HepG2 (cell line): ENCODE data around the gene GRM7.

Experiments
- ELF3 ChIP-seq: IDR thresholded peaks from 2 replicates; pipeline ENCODE4 v1.6.1; 2016; ENCODE audit warnings: missing genetic modification reagents, missing compliant biosample characterization
- HMG20A ChIP-seq: IDR thresholded peaks from 2 replicates; pipeline ENCODE4 v1.6.1; 2016; ENCODE audit warnings: borderline replicate concordance
- KLF15 ChIP-seq: sonication (generic); formaldehyde crosslinking; IDR thresholded peaks from 2 replicates; pipeline ENCODE4 v1.8.1; 2023; ENCODE audit warnings: borderline replicate concordance, mild to moderate bottlenecking, inconsistent platforms, missing genetic modification reagents, mixed read lengths
- POLR2A ChIP-seq, 2 experiments: IDR thresholded peaks; 2 replicates each; pipeline ENCODE4 v1.6.1; 2011; ENCODE audit warnings: low read depth in 2 of 2, low read length in 2 of 2, mild to moderate bottlenecking in 1 of 2, moderate library complexity in 1 of 2; ENCODE audit not compliant: insufficient read depth in 1 of 2
- POLR2AphosphoS5 ChIP-seq: IDR thresholded peaks from 2 replicates; pipeline ENCODE4 v1.6.1; 2012; ENCODE audit warnings: low read depth, low read length
- RFX5 ChIP-seq: IDR thresholded peaks from 2 replicates; pipeline ENCODE4 v1.6.1; 2011; ENCODE audit warnings: low read depth, low read length, improper control_type of control experiment
- SMARCC2 ChIP-seq: fragments of 450-650 bp; IDR thresholded peaks from 2 replicates; pipeline ENCODE4 v1.6.1; 2017; ENCODE audit warnings: antibody characterized with exemption, mild to moderate bottlenecking
- SMARCE1 ChIP-seq: fragments of 450-650 bp; IDR thresholded peaks from 2 replicates; pipeline ENCODE4 v1.6.1; 2017; ENCODE audit warnings: borderline replicate concordance
- U2AF2 ChIP-seq: fragments of 200-400 bp; formaldehyde crosslinking; IDR thresholded peaks from 2 replicates; pipeline ENCODE4 v1.6.1; 2017; ENCODE audit warnings: low read depth, mild to moderate bottlenecking, low read length
- ZNF775 ChIP-seq: sonication (generic); formaldehyde crosslinking; IDR thresholded peaks from 2 replicates; pipeline ENCODE4 v1.4.0; 2020; ENCODE audit warnings: missing genetic modification reagents, mild to moderate bottlenecking, moderate library complexity, borderline replicate concordance
- ZNF781 ChIP-seq: sonication (generic); formaldehyde crosslinking; IDR thresholded peaks from 2 replicates; pipeline ENCODE4 v1.5.1; 2020; ENCODE audit warnings: borderline replicate concordance, mild to moderate bottlenecking, missing genetic modification reagents; ENCODE audit errors: not compliant biosample characterization
- TF ChIP-seq, protein P1 (sequence below): sonication (generic); formaldehyde crosslinking; IDR thresholded peaks from 2 replicates; pipeline ENCODE4 v1.5.0; 2020; ENCODE audit warnings: mild to moderate bottlenecking, missing genetic modification reagents, moderate library complexity

DNA sequence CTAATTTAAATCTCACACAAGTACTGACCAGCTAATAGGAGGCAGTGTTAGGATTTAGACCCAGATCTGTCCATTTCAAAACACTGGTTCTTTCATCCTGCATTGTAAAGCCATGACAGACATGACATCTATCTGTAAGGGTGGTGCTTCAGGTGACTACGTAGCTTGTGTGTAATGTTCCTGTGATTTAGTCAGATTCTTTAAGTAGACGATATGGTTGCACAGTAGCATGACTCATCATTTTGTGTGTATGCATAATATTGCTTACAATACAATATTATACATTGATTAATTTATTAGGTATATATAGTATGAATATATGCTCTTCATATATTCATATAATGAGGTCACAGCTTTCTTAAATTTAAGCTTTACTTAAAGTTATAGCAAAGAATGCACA is 628.5 kb downstream of the GRM7 start:
- TF ChIP-seq SMARCC2: no peak
- TF ChIP-seq ZNF775 (CRISPR knock-in tag): no peak
- no peak for TF ChIP-seq ELF3 (CRISPR knock-in tag)
- TF ChIP-seq U2AF2: no peak
- TF ChIP-seq, protein P1, sequence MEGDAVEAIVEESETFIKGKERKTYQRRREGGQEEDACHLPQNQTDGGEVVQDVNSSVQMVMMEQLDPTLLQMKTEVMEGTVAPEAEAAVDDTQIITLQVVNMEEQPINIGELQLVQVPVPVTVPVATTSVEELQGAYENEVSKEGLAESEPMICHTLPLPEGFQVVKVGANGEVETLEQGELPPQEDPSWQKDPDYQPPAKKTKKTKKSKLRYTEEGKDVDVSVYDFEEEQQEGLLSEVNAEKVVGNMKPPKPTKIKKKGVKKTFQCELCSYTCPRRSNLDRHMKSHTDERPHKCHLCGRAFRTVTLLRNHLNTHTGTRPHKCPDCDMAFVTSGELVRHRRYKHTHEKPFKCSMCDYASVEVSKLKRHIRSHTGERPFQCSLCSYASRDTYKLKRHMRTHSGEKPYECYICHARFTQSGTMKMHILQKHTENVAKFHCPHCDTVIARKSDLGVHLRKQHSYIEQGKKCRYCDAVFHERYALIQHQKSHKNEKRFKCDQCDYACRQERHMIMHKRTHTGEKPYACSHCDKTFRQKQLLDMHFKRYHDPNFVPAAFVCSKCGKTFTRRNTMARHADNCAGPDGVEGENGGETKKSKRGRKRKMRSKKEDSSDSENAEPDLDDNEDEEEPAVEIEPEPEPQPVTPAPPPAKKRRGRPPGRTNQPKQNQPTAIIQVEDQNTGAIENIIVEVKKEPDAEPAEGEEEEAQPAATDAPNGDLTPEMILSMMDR (CRISPR knock-in tag): no peak
- TF ChIP-seq SMARCE1: no peak
- TF ChIP-seq KLF15 (CRISPR knock-in tag): no peak
- TF ChIP-seq POLR2A (IDR thresholded peaks at IDR 0.05; ENCODE audit: insufficient read depth in 1 of 2, low read depth in 2 of 2, low read length in 2 of 2): no peak
- TF ChIP-seq RFX5: no peak
- no peak for TF ChIP-seq POLR2AphosphoS5
- TF ChIP-seq HMG20A (CRISPR knock-in tag): no peak
- no peak for TF ChIP-seq ZNF781 (CRISPR knock-in tag)
